Keratinocyte (primary cell): ENCODE data around the gene DTX3.

Source experiments
- EZH2 ChIP-seq: IDR thresholded peaks from one replicate; pipeline ENCODE4 v1.6.1; 2012; ENCODE audit warnings: inconsistent platforms, mild to moderate bottlenecking, low read length, moderate library complexity
- TF ChIP-seq, protein P1 (sequence below), 3 experiments: IDR thresholded peaks in 1 of 3; conservative IDR thresholded peaks in 1 of 3; optimal IDR thresholded peaks in 1 of 3; 2 replicates in 2 of 3; 3 replicates in 1 of 3; pipeline versions ENCODE3 to v1.5.1; 2011; ENCODE audit warnings: low read length in 3 of 3, mild to moderate bottlenecking in 3 of 3, moderate library complexity in 2 of 3, control low read depth in 1 of 3, inconsistent platforms in 1 of 3; ENCODE audit not compliant: insufficient read depth in 2 of 3; ENCODE audit errors: extremely low read depth in 1 of 3

- TF ChIP-seq, protein P1, sequence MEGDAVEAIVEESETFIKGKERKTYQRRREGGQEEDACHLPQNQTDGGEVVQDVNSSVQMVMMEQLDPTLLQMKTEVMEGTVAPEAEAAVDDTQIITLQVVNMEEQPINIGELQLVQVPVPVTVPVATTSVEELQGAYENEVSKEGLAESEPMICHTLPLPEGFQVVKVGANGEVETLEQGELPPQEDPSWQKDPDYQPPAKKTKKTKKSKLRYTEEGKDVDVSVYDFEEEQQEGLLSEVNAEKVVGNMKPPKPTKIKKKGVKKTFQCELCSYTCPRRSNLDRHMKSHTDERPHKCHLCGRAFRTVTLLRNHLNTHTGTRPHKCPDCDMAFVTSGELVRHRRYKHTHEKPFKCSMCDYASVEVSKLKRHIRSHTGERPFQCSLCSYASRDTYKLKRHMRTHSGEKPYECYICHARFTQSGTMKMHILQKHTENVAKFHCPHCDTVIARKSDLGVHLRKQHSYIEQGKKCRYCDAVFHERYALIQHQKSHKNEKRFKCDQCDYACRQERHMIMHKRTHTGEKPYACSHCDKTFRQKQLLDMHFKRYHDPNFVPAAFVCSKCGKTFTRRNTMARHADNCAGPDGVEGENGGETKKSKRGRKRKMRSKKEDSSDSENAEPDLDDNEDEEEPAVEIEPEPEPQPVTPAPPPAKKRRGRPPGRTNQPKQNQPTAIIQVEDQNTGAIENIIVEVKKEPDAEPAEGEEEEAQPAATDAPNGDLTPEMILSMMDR (optimal IDR thresholded peaks at IDR 0.05 in 1 of 3, IDR thresholded peaks at IDR 0.05 in 1 of 3, conservative IDR thresholded peaks at IDR 0.05 in 1 of 3; ENCODE audit: extremely low read depth in 1 of 3, insufficient read depth in 2 of 3, low read length in 3 of 3): no peak
- TF ChIP-seq EZH2: peak; percentile 89
These were observed 7.4 kb downstream of the DTX3 start for GRCh38 chr12:57611827-57612710.
